Endometrium (tissue), 2 donors: ENCODE data around the gene FAM20C.
"Not testable (repeated sequence)": the region's sequence is repeated elsewhere in the genome, so short reads cannot be mapped to it uniquely, and the experiment has no call there.

ENCODE experiments used
- FAIRE-seq: peaks from 2 replicates; lab custom pipeline; 2012; peaks lifted over from hg19 to GRCh38; lab: Jason Lieb, UNC
- donor health status: control.
- donor health status: control.

FAM20C gene

GRCh38 chr7:192701-193480, 520 bp downstream of the FAM20C start:
- no peak for FAIRE-seq

GRCh38 chr7:193481-194251, 1.3 kb downstream of the FAM20C start:
- FAIRE-seq, result no peak

GRCh38 chr7:194252-195009, 2.1 kb downstream of the FAM20C start:
- FAIRE-seq, result no peak

DNA sequence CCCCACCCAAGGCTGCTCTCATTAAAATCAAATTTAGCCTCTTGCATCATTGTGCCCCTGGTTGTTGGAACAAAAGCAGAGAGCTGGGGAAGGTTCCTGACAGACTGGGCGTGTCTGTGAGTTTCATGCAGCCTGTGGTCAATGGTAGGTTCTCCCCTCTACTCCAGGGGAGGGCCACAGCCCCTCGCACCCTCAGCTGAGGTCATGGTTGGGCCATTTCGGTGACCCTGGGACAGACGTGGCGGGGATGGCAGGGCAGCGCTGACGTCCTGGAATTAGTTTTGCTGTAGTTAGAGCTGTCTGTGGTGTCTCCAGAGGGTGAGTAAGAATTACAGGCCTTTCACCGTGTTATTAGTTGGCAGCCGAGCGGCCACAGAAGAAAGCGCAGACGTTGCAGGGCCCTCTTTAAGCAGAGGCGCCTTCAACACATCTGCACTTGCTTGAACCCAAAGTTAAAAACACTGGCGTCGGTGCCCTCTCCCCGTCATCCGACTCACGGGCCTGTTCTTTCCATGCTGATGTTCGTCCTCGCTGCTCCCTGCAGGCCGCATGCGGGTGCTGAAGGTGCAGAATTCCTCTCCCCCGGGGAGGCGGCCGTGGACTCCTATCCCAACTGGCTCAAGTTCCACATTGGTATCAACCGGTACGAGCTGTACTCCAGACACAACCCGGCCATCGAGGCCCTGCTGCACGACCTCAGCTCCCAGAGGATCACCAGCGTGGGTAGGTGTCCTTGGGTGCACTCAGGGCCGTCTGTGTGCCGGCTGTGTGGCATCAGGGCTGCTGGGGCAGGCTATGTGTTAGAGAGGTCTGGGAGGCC, 2.8 kb downstream of the FAM20C start:
- no peak for FAIRE-seq

GRCh38 chr7:195830-196128, 3.4 kb downstream of the FAM20C start:
- FAIRE-seq, result no peak

- no peak for FAIRE-seq
Observed at GRCh38 chr7:196283-196682, 3.9 kb downstream of the FAM20C start.

- FAIRE-seq, result no peak
Observed at GRCh38 chr7:196778-197321, 4.5 kb downstream of the FAM20C start.

DNA sequence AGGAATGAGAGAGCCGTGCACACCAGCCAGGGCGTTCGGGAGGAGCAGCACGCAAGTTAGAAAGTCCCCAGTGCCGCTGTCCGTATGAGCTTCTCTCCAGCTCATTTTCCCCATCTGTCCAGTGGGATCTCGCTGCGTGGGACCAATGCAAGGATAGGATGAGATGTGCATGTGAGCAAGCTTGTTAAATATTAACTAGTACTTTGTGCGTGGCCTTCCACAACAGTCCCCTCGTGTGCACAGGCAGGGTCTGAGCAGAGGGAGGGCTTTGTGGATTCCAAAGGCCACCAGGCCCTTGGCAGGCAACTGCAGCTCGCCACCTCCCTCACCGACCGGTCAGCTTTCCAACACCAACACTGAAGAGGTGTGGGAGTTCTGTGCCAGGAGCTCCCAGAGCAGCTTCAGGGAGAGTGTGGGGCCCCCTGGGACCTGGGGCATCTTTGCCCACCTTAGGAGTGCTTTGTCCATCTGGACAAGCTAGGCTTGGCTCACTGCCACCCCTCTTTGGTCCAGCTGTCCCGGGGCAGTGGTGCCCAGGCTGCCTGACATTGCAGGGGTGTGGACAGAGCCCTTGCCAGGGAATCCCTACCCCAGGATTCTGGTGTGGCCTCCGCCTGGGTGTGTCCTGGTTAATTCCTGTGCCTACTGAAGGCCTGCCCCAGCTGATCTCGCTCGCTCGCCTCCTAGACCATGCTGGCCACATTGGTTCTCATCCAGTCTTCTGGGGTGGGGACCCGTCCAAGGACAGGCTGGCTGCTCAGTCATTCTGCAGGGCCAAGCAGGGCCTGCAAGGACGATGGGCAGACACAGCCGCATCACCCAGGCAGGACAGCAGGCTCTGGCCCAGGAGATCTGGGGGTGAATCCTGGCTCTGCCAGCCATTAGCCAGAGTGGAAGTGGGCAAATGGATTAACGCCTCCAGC, 5.3 kb downstream of the FAM20C start:
- no peak for FAIRE-seq

- FAIRE-seq, result no peak
Observed at GRCh38 chr7:199483-200249, 7.3 kb downstream of the FAM20C start.

GRCh38 chr7:200290-200689, 7.9 kb downstream of the FAM20C start:
- no peak for FAIRE-seq

GRCh38 chr7:200704-201103, 8.3 kb downstream of the FAM20C start:
- no peak for FAIRE-seq

GRCh38 chr7:204326-204725, 12.0 kb downstream of the FAM20C start:
- FAIRE-seq, result no peak

DNA sequence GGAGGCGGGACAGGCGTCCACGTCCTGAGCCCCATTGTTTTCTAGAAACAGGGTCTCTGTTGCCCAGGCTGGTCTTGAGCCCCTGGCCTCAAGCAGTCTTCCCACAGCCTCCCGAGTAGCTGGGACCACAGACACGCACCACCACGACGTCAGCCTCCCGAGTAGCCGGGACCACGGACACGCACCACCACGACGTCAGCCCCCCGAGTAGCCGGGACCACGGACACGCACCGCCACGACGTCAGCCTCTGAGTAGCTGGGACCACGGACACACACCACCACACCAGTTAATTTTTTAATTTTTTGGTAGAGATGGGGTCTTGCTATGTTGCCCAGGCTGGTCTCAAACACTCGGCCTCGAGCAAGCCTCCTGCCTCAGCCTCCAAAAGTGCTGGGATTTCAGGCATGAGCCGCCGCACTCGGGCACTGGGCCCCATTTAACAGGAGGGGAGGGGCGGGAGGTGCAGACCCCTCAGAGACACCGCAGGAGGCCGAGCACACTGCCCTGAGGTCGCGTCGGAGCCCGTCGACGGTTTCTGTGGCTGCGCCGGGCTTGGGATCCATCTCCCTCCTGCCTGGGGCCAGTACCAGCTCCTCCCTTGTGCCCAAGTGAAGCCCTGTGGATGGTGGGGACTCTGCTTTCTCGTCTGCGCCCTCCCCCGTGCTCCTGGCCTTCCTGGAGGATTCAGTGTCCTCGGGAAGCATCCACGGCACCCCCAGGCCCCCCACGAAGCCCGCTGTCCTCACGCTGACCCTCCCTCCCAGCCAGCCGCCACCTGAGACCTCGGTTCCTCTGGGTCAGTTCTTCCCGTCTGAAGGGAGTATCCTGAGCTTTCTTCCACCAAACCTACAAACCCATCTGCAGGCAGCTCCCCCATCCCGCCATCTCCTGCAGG, 13.0 kb downstream of the FAM20C start:
- FAIRE-seq, result no peak

GRCh38 chr7:206351-206750, 14.0 kb downstream of the FAM20C start:
- FAIRE-seq, result not testable (repeated sequence)

DNA sequence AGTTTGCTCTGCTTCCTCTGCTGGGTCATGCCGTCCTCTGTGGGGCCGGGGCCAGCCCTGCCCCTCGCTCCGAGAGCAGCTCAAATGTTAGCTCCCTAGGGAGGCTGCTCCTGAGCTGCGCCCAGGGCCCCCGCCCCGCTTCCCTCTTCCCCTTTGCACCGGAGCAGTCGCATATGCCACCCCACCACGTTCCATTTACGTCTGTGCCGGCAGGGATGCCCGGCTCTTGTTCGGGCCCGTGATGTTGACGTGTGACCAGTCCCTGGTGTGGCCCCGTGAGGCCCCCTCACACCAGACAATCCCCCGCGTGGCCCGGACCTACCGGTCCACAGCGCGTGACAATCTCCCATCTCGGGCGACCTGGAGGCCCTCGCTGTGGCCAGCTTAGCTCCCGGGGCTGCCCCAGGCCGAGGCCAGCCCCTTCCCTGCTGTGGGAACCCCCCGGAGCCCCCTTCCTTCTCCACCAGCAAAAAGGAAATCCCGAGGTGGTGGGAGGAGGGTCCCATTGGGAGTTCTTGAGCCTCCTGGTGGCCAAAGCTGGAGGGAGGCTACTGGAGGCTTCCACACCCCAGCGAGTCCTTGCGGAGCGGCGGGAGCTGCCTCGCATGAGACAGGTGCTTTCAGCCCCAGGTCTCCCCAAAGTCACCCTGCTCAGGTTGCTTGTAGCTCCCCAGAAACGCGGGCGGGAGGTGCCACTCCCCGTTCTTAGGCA, 15.2 kb downstream of the FAM20C start:
- no peak for FAIRE-seq

DNA sequence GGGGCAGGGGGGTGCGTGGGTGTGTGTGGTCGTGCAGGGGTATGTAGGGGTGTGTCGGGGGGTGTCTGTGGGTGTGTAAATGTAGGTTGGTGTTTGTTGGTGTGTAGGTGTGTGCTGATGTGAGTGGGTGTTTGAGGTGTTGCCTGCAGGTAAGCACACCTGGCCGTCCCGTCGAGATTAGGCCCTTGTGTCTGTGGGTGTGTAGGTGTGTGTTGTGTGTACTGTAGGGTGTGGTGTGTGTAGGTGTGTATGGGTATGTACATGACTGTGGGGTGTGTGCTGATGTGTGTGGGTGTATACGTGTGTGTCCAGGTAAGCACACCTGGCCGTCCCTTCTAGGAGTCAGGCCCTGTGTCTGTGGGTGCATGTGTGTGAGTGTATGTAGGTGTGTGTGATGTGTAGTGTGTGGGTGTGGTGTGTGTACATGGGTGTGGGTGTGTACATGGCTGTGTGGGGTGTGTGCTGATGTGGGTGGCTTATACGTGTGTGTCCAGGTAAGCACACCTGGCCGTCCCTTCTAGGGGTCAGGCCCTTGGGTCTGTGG, 15.8 kb downstream of the FAM20C start:
- FAIRE-seq, result no peak

- FAIRE-seq, result no peak
Observed at GRCh38 chr7:208816-209215, 16.4 kb downstream of the FAM20C start.

- no peak for FAIRE-seq
Observed at GRCh38 chr7:209416-209815, 17.0 kb downstream of the FAM20C start.
